Measurements from ENCODE around the gene RBM20. TPM values are rescaled to one million over a fixed set of nuclear protein-coding genes. Genes with fewer than 3 reads are reported as not detected.

RBM20 gene
- total RNA-seq, 2 donors from 2014 or later, result 51.7 to 59.9 TPM

DNA sequence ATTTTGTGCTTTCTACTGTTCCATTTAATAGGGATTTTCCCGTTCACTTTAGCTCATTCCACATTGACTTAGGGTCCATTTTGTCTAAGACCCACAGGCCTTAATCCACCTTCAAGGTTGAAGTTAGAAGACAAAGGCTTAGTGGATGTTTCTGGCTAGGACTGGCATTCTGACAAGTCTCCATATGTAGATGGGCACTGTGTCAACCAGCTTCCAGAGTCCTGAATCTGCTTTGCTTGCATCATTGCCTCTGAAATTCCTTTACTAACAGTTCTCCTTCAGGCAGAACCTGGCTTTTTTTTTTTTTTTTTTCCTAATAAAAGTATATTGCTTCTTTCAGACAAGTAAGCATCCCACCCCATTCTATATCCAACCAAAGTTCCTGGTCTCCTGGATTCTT is 158.0 kb downstream of the RBM20 start:
- Histone ChIP-seq H3K36me3 (peaks cover 29% of the 10 kb centered on the region), H3K27me3 (no peaks in the 10 kb centered on the region), H3K4me1 (peaks cover 0 to 25% of the 10 kb centered on the region in 2 donors), H3K9me3 (no peaks in the 10 kb centered on the region), H3K4me3 (no peak overlapping the region), H3K27ac (peak overlapping the region; percentile 71 to 73)
- DNase-seq (ENCODE audit: low spot score), result no peak
- TF ChIP-seq, protein P1, sequence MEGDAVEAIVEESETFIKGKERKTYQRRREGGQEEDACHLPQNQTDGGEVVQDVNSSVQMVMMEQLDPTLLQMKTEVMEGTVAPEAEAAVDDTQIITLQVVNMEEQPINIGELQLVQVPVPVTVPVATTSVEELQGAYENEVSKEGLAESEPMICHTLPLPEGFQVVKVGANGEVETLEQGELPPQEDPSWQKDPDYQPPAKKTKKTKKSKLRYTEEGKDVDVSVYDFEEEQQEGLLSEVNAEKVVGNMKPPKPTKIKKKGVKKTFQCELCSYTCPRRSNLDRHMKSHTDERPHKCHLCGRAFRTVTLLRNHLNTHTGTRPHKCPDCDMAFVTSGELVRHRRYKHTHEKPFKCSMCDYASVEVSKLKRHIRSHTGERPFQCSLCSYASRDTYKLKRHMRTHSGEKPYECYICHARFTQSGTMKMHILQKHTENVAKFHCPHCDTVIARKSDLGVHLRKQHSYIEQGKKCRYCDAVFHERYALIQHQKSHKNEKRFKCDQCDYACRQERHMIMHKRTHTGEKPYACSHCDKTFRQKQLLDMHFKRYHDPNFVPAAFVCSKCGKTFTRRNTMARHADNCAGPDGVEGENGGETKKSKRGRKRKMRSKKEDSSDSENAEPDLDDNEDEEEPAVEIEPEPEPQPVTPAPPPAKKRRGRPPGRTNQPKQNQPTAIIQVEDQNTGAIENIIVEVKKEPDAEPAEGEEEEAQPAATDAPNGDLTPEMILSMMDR (IDR thresholded peaks at IDR 0.05), result no peak

DNA sequence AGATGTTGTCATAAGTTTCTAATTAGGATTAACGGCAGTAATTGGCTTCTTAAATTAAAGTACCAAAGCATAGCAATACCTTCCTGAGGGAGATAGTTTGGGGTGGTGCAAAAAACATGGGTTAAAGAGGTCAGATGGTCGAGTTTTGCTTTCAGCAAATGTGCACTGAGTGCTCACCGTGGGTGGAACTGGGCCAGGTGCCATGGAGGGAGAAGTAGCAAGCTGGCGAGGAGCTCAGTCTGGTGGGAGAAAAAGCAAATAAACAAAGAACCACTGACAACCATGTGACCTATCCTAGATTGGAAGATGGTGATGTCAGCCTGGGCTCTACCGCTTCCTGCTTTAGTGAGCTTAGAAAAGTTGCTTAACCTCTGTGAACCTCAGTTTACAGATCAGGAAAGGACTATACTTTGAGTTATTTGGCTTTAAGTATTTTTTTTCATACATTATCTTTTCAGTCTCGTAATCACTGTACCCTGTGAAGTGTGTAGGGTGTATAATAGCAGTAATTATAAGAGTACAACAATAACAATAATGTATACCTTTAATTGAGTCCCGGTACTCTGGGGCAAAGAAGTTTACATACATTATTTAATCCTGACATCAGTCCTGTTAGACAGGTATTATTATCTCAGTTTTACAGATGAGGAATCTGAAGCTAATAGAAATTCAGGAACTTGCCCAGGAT is 158.6 kb downstream of the RBM20 start:
- H3K27me3 ChIP-seq, result no peaks in the 10 kb centered on the region
- DNase-seq (ENCODE audit: low spot score), result peak; percentile 74
- TF ChIP-seq, protein P1 (IDR thresholded peaks at IDR 0.05), result no peak
- peaks cover 26% of the 10 kb centered on the region for H3K36me3 ChIP-seq
- peaks cover 0 to 25% of the 10 kb centered on the region in 2 donors for H3K4me1 ChIP-seq
- H3K27ac ChIP-seq, result peak overlapping the region; percentile 71 to 73
- no peaks in the 10 kb centered on the region for H3K9me3 ChIP-seq
- no peak overlapping the region for H3K4me3 ChIP-seq

DNA sequence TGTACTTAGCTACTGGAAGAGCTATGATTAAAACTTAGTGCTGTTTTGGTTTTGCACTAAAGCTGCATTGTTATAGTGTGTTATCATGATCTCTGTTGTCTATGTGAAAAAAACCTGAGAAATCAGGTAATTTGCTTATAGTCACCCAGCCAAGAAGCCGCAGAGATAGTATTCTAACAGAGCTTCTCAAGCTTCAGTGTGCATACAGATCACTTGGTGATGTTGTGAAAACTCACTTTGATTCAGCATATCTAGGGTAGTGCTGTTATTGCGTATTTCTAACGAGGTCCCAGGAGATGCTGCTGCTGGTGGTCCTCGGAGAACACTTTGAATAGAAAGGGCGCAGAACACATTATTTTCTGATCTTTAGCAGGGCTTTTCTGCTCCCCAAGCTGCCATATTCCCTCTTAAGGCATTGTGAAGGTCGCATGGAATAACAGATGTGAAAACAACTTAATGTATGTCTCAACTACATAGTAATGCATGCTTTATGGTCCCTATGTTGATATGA is 159.2 kb downstream of the RBM20 start:
- Histone ChIP-seq H3K36me3 (peaks cover 20% of the 10 kb centered on the region), H3K9me3 (no peaks in the 10 kb centered on the region), H3K27ac (peak overlapping the region; percentile 71 to 73), H3K4me1 (peaks cover 0 to 25% of the 10 kb centered on the region in 2 donors), H3K27me3 (no peaks in the 10 kb centered on the region), H3K4me3 (no peak overlapping the region)
- TF ChIP-seq, protein P1 (IDR thresholded peaks at IDR 0.05), result no peak
- no peak for DNase-seq (ENCODE audit: low spot score)

DNA sequence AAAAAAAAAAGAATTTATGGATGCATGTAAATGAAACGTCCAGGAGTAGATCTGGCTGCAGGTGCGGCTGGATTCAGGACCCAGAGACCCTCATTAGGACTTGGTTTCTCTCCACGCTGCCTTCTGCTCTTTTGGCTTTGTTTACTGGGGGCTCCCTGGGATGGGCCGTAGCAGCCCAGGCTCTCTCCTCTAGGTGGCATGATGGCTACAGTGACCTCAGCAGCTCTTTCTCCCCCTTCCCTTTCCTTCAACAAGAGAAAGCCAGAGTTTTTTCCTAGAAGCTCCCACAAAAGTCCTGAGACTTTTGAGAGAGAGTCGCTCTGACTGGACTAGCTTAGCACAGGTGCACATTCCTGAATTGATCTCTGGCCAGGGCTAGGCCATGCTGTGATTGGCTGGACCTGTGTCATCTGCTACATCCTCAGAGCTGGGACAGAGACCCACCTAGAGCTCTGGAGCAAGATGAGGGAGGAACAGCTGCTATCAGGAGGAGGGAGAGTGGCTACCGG is 159.7 kb downstream of the RBM20 start:
- DNase-seq (ENCODE audit: low spot score), result no peak
- Histone ChIP-seq H3K4me1 (peaks cover 0 to 25% of the 10 kb centered on the region in 2 donors), H3K9me3 (no peaks in the 10 kb centered on the region), H3K27me3 (no peaks in the 10 kb centered on the region), H3K27ac (peak overlapping the region in 1 of 2 donors; percentile 9), H3K4me3 (no peak overlapping the region), H3K36me3 (peaks cover 14% of the 10 kb centered on the region)
- TF ChIP-seq, protein P1 (IDR thresholded peaks at IDR 0.05), result peak; percentile 39 to 74

DNA sequence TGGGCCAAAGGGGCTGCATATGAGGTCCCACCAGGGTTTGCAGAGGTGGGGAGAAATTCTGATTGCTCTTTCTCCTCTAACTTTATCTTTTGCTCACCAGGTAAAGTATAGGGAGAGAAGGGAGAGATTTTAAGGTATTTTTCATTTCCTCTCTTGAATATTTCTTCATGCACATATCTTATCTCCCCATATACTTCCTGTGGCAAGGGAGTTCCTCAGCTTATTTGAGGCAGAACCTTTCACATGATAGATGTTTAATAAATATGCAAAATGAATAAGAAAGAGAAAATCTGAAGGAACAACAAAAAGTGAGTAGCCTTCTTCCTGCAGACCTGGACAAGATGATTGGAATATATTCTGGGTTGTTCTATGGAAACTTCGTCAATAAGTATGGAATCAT is 160.2 kb downstream of the RBM20 start:
- TF ChIP-seq, protein P1 (IDR thresholded peaks at IDR 0.05), result no peak
- Histone ChIP-seq H3K27ac (peak overlapping the region in 1 of 2 donors; percentile 9), H3K9me3 (no peaks in the 10 kb centered on the region), H3K4me3 (no peak overlapping the region), H3K4me1 (peaks cover 0 to 25% of the 10 kb centered on the region in 2 donors), H3K36me3 (peaks cover 9% of the 10 kb centered on the region), H3K27me3 (no peaks in the 10 kb centered on the region)
- no peak for DNase-seq (ENCODE audit: low spot score)
